Activated T-cell treated with anti-CD3 and anti-CD28 coated beads for 4 hours (primary cell): ENCODE results near the gene TMEM89.

Source experiments
- DNase-seq: peaks from one replicate; pipeline ENCODE4 v3.0.0-alpha.2; 2020

TMEM89 gene, protein sequence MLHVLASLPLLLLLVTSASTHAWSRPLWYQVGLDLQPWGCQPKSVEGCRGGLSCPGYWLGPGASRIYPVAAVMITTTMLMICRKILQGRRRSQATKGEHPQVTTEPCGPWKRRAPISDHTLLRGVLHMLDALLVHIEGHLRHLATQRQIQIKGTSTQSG

DNA sequence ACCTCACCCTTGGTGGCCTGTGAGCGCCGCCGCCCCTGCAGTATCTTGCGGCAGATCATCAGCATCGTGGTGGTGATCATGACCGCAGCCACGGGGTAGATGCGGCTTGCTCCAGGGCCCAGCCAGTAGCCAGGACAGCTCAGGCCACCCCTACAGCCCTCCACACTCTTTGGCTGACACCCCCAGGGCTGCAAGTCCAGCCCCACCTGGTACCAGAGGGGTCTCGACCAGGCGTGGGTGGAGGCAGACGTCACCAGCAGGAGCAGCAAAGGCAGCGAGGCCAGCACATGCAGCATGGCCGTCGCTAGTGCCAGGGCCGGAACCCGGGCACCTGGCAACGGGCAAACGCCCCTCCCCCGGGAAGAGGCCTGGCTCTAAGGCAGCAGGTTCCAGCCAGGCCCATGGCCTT lies at the start of gene TMEM89:
TSS of gene TMEM89 (minus strand) at position 309 of the 409 bp plus-strand sequence. CDS start at position 296, 13 bp downstream.
- DNase-seq: no peak

DNA sequence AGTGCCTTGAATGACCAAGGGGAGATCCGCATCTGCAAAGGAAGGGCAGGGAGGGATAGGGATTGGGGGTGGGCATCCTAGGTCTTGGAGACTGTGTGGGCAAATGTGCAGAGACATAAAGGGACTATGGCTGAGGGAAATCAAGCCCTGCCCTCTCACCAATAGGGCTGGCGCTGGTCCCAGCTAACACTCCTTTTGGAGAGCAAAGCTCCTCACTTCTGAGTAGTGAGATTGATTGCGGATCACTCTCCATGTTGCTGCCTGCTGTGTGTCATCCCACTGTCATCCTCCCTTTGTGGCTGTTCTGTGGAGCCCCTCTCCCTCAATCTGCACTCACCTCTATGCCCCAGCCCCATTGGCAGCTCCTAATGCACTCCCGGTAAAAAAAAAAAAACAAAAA lies 43.4 kb upstream of the TMEM89 start:
- no peak for DNase-seq

DNA sequence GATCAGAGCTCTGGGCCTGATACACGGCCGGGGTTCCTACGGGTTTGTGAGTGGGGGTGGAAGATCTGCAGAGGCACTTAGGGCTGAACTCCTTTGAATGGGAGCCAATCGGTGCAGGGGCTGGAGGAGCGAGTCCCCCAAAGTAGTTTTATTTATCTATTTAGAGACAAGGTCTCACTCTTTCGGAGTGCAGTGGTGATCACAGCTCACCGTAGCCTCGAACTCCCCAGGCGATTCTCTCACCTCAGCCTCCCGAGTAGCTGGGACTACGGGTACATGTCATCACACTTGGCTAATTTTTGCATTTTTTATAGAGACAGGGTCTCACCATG lies 42.7 kb upstream of the TMEM89 start:
- no peak for DNase-seq

DNA sequence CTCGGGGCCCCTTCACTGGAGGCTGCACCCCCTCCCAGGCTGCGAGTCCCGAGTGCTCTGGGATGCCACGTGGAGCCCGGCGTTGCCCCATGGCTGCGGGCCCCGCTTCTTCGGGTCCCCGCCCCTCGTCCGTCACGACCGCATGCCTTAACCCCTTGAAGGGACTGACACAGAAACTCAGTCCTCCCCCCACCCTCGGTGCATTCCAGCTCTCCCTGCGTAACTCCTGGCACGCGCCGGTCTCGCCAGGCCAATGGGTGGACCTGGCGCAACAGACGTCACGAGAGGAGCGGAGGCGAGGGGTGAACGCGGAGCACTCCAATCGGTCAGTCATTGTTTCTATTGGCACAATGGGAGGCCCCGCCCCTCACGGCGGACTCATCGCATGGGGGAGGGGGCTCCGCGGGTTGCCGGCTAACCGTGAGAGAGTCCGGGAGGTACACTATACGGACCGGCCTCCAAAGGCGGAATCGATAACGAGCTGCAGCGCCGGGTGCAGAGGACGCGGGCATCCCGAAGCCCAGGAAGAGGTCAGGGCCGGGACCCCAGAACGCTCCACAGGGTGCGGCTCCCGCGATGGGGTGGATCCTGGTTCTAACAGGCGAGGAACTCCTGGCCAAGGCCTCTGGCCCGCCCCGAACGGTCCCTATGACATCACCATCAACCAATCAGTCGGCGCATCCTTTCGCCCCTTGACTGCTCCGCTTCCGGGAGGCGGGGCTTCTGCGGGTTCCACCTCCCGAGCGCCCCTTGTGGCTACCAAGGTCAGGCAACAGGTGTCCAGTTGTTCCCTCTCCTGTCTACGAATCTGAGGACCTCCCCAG lies 42.1 kb upstream of the TMEM89 start:
- peak; percentile 69 for DNase-seq

DNA sequence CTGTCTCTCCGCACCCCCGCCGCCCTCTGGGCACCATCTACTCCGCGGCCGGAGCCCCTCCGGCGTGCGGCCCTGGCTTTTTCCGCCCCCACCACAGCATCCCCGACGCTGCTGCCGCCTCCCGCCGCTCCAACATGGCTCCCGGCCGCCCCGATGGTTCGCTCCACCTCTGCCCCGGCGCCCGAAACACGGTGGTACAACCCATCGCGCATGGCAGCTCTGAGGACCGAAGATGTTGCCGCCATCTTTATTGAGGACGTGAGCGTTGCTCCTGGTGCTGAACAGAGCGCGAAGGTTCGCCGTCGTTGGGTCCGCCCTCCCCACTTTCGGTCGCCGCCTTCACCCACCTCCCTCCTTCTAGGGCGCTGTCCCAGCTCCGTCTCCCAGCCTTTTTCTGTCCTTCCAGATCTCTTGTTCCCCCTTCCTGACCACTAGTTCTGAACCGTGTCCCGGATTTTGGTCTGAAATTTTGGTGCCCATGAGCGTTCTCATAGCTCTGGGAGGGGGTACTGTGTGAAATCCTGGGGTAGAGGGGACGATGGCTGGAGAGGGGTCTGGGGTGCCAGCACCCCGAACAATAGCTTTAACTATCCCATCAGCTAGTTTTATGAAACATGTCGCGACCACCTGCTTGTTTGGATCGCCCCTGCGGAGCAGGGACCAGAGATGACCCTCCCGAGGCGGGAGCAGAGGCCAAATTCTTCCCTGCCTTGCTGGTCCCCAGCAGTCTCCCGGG lies 41.4 kb upstream of the TMEM89 start, which contains the start of gene CELSR3:
TSS of gene CELSR3 (minus strand) at position 134 of the 736 bp plus-strand sequence. CDS start 252 bp downstream, outside the sequence.
- DNase-seq: no peak

DNA sequence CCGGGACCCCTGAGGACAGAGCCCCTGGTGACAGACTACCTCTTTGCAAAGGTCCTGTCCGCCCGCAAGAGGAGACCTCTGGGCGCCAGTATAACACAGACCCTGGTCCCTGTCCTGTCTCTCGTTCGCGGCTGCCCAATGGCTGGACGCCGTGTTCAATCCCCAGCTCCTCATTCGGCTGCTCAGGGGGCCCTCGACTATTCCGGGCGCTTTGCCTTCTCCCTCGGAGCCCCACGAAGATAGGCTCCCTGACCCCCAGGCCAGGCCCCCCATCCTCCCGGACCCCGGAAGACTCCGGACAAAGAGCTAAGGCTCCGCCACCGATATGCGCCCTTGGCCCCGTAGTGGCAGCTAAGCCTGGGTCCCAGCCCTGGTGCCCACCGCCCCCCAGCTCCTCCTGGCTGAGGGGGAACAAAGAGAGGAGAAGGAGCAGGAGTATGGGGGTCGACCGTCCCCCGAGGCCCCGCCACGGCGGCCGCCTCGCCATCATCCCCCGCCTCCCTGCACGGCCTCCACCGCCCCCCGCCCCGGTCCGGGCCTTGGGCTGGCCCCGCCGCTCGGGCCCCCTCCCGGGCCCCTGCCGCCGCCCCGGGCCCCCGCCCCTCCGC lies 40.7 kb upstream of the TMEM89 start:
- no peak for DNase-seq

DNA sequence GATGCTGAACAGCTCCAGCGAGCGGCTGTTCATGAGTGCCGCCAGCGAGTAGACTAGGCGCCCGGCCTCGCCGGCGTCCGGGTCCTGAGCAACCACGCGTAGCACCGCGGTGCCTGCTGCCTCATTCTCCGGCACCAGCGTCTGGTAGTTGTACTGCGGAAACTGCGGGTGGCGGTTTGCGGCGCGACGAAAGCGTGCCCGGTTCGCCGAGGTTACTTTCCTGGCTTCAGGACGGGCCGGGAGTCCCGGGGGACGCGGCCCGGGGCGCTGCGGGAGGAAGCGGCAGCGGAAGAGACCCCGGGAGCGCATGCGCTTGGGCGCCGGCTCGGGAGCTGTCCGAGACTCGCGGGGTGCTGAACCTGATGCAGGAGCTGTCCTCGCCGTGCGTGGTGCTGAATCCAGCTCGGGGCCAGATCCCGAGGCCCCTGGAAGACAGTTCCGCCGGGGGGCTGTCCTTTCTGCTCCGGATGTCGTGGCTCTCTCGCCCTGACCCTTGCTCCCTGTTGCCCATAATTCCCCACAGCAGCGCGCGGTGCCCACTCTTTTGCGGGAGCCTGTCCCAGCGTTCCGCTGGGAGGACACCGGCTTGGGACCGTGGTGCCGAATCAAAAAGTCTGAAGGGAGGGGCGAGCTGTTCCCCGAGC lies 40.1 kb upstream of the TMEM89 start:
- DNase-seq: peak; percentile 64

DNA sequence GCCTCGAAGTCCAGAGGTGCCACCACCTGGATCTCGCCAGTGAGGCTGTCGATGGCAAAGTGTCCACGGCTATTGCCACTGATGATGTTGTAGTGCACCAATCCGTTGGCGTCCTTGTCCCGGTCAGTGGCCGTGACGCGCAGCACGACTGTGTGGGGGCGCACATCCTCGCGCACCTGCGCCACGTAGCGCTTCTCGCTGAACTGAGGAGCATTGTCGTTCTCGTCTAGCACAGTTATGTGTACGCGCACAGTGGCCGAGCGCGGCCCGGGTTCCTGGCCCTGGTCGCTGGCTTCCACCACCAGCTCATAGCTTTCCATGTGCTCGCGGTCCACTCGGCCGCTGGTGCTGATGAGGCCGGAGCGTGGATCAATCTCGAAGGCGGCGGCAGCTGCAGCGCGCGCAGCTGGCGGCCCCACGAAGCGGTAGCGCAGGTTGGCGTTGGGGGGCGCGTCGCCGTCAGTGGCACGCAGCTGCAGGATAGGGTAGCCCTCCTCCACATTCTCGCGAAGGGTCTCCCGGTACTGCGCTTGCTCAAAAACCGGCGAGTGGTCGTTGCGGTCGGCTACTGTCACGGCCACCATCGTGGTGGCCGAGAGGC lies 39.3 kb upstream of the TMEM89 start:
- DNase-seq: no peak

DNA sequence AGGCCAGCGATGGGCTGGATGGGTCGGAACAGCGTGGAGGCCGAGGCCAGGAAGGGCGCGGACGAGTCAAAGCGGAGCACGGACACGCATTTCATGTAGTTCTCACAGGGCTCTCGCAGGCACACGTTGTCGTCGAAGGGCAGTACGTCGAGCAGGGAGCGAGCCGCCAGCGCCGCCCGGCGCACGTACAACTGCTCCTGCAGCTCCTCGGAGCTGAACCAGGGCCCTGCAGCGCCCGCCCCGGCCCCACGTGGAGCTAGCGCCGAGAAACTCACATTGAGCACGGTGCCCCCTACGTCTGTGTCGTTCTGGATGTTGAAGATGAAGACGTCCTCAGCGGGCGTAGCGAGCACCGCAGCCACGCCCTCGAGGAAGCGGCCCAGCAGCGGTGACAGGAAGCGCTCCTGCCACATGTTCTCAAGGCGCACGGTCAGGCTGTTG lies 35.3 kb upstream of the TMEM89 start:
- no peak for DNase-seq

DNA sequence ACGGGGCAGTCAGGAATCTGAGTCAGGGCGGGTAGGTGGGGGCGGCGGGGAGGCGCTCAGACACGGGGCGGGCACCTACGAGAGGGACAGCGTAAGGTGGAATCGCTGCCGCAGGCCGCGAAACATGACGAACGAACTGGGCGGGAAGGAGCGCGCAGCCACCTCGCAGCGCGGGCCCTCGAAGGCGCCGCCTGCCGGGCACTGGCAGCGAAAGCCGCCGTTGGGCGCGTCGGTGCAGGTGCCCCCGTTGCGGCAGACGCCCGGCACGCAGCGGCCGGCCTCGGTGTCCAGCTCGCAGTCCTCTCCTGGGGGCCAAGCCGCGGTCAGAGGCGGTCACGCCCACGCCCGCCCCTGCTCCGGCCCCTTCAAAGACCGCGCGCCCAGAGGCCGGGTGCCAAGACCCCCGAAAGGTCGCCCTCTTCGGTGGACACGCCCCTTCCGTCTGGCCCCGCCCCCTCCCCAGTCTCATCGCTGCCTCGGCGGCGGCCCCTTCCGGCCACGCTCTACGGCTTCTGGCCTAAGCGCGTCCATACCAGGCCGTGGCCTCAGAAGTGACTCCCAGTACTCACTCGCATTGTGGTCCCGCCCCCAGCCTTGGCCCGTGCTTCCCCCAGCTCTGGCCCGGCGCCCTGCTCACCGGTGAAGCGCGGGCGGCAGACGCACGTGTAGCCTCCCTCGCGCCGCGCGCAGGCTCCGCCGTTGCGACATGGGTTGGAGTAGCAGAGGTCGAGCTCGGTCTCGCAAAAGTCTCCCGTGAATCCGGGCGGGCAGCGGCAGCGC lies 34.7 kb upstream of the TMEM89 start:
- peak; percentile 81 for DNase-seq

DNA sequence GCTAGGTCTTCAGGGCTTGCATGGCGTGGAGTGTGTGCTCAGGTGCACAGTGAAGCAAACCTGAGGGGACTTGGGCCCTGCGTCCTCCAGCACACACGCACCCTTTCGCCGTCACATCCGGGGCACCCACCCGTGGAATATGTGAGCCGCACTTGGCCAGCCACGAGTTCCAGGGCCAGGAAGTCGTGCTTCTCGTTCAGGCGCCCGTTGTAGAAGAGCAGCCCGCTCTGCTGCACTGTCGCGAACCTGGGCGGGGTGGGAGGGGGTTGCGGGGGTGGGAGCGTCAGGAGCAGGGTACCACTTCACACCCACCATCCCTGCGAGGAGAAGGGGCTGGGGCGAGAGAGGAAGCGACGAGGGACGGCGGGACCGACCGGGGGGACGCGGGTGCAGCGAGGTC lies 34.0 kb upstream of the TMEM89 start:
- DNase-seq: peak; percentile 52

DNA sequence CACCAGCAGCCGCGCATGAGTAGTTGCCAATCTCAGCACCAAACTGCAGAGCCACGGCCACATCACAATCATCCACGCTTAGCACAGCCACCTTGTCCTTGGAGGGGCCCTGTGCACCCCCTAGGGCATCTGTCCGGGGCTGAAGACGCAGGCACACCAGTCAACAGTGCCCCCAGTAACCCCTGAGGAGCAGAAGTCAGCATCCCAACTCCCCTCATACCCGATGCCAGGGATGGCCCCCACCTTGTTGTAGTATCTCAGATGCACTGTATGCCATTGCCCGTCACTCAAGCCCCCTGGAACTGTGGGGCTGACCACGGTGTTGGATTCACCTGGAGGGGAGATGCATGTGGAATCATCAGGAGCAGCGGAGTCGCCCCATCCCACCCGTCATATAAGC lies 33.5 kb upstream of the TMEM89 start:
- no peak for DNase-seq

DNA sequence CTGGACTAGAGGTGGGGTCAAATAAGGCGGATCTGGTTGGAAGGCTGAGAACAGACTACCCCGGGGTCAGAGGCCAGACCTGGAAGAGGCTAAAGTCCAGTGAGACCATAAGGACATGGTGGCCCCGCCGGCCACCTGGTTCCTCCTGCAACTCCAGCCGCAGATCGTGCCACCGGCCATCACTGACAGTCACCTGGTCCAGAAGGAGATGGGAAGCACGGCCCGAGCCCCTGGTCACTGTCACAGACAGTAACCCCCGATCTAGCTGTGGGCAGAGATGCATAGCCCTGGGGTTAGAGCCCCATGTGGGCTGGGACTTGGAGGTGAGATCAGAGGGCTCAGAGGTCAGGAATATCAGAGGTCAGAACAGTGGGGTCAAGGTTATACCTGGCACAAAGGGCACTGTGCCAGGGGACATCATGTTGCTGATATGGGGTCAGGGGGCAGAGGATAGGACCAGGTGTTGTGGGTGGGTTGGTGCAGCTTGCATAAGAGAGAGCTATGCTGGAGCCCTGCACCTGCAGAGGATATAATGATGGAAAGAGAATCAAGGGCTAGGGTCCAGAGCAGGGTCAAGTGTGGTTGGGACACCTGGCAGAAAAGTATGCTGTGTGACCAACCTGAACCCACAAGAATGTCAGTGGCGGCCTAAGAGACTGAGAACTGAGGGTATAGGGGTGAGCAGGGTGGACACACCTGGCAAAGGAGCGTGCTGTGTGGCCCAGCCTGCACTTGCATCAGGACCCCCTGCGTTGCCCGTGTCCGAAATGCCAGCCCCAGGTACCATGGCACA lies 31.6 kb upstream of the TMEM89 start:
- no peak for DNase-seq

DNA sequence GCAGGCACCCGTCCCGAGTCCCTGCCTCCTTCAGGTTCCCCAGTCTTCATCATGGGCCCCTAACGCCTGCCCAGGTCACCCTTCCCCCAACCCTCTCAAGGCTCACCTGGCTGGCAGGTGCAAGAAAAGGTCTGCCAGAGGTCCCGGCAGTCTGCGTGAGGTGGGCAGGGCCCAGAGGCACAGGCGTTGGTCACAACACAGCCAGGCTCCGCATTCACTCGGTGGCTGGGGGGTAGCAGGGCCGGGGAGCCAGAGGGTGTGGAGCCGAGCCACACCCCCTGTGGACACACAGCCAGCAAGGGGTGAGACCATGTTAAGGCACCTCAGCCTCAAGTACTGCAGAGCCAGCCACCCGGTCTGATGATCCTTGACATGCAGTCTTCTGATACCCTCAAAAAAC lies 30.2 kb upstream of the TMEM89 start:
- DNase-seq: no peak

DNA sequence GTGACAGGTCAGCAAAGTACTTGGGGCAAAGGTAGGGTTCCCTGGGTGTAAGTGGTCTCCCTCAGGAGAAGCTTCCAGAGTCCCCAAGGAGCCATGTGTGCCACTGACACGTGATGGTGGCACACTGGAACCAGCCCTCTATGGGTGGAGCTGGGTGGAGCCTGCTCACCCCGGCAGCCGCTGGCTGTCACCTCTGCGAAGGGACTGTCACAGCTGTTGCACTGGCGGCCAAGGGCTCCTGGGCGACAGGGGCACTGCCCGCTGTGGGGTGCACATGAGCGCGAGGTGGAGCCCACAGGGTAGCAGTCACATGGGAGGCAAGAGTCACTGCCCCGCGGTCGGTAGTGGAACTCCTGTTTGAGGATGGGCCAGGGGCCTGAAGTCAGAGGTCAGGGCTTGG lies 29.2 kb upstream of the TMEM89 start:
- no peak for DNase-seq

DNA sequence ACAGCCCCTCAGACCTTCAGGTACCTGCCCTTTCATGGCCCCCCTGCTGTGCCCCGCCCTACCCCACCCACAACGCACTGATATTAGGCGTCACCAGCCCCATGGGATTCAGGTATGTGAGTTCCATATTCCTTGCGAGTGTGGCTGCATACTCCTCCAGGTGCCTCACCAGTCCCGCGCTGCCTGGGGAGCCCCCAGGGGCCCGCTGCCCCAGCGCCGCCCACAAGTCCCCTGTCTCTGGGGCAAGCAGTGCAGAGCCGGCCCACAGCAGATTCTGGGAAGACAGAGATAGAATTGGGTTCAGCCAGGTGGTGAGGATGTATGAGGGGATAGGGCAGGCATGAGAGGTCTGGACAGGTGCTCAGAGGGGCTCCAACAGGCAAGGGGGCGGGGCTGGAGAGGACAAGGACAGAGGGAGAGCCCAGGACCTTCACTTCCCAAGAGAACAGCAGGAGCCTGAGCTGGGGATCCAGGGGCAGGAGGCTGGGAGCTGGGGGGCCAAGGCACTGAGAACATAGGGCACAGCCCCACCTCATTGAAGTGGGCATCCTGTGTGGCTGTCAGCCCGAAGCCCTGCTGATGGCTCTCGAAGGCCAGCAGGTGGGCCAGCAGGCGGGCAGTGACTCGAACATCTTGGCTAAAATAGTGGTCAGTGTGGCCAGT lies 26.8 kb upstream of the TMEM89 start:
- no peak for DNase-seq

DNA sequence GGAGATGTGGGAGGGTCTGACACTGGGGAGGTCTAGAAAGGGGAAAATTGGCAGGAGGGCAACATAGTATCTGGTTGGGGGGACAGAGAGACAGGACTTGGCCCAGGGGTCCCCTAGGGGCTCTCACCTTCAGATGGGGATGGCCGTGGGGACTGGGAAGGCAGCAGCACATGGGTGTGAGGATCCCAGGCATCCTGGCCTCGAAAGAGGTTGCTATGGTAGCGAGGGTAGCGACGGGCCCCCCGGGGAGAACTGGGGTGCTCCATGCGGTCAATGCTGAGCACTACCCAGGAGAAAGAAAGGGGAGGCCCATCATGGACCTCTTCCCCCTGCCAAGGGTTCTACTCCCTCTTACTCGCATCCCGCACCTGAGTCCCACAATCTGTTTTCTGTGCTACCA lies 26.1 kb upstream of the TMEM89 start:
- no peak for DNase-seq

DNA sequence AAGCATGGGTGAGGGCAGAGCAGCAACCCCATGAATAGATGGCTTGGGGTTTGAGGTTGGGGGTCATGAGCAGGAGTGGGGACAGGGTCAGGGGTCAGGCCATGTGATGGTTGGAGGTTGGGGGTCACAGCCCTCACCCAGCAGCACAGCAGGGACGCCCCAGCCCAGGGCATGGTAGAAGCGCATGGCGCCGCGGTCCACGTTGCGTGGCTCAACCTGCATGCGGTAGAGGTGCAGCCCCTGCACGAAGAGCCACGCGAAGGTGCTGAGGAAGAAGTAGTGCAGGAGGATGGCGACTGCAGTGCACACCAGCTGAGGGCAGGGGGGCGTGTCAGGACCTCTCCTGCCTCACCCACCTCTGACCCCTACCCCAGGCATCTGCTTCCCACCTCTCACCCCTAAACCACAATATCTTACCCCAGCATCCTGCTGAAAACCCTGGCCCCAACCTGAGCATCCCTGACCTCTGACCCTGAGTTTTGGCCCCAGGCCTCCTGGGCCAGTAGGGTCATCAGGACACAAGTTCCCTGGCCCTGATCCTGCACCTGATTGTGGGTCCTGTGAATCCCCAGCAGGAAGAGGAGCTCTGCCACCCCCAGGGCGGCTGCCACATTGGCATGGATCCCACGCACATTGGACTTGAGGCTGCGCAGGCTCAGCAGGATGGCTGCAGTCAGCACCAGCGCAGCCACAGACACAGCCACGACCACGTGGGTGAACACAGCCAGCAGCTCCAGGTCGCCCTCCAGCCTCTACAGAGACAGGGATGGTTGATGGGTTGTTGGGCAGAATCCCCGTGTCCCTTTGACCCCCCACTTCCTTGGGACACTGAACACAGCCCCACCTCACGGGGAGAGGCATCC lies 23.6 kb upstream of the TMEM89 start:
- no peak for DNase-seq

DNA sequence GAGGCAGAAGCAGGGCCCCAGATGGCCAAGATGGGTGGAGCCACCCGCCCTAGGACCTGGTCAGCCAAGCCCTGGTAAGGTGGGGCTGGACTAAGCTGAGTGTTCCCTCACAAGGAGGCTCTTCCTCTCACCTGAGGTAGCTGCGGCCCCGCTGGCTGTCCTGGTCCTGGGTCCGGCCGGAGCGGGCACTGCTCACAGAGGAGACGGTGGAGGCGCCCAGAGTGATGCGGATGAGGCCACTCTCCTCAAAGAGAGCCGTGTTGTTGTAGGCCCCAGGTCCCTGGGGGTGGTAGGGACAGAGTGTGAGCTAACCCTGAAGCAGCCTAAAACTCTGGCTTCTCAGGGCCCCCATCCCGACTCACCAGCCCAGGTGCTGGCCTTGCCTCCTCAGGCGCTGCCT lies 21.0 kb upstream of the TMEM89 start:
- DNase-seq: no peak
